HS-27A (cell line): ENCODE results near the gene UPF3B.
"Not testable (repeated sequence)": the region's sequence is repeated elsewhere in the genome, so short reads cannot be mapped to it uniquely, and the experiment has no call there.

Experiments
- DNase-seq: peaks from one replicate; pipeline ENCODE4 v3.0.0-alpha.2; 2012; ENCODE audit warnings: low read depth, missing footprints

The UPF3B gene

GRCh38 chrX:119824221-119824620 is 28.5 kb downstream of the UPF3B start:
- not testable (repeated sequence) for DNase-seq

GRCh38 chrX:119821703-119822102 is 31.1 kb downstream of the UPF3B start:
- DNase-seq: not testable (repeated sequence)

- no peak for DNase-seq
These were observed 35.6 kb downstream of the UPF3B start for GRCh38 chrX:119817130-119817690.

- DNase-seq: no peak
These were observed 36.5 kb downstream of the UPF3B start for GRCh38 chrX:119816300-119816699.

- DNase-seq: no peak
These were observed 43.5 kb downstream of the UPF3B start for GRCh38 chrX:119809185-119809666.

GRCh38 chrX:119808461-119808860 is 44.3 kb downstream of the UPF3B start:
- DNase-seq: not testable (repeated sequence)

GRCh38 chrX:119802546-119802945 is 50.2 kb downstream of the UPF3B start:
- no peak for DNase-seq

- DNase-seq: no peak
These were observed 51.2 kb downstream of the UPF3B start for GRCh38 chrX:119801253-119802221.

GRCh38 chrX:119791437-119792231 is 61.1 kb downstream of the UPF3B start, which contains the start of gene RPL39:
Gene RPL39, minus strand, starts transcription at chrX:119791630. Its CDS starts 54 bp downstream, at chrX:119791576.
- peak; percentile 64 for DNase-seq

GRCh38 chrX:119790977-119791436 is 61.8 kb downstream of the UPF3B start:
- DNase-seq: no peak

GRCh38 chrX:119784747-119785446 is 67.9 kb downstream of the UPF3B start:
- DNase-seq: no peak
